ENCODE data around the gene CLDN15.

DNA sequence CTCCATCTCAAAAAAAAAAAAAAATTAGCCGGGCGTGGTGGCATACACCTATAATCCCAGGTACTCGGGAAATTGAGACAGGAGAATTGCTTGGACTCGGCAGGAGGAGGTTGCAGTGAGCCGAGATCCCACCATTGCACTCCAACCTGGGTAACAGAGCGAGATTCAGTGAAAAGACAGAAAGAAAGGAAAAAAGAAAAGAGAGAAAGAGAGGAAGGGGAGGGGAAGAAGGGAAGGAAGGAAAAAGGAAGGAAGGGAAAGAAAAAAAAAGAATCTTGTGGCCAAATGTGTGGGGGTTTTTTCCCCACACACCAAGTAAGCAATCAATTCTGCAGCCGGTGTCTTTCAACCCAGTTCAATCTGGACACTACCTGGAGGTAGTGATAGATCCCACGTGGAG lies 48.5 kb downstream of the CLDN15 start:
- TF ChIP-seq POLR2AphosphoS5 (IDR thresholded peaks at IDR 0.05; ENCODE audit: insufficient read depth in 1 of 2, low read depth in 1 of 2): no peak
- TF ChIP-seq CTCF (IDR thresholded peaks at IDR 0.05): no peak
- TF ChIP-seq POLR2A (IDR thresholded peaks at IDR 0.05): no peak

Data from vagina (tissue), 2 donors.